HG02759 (cell line): ENCODE results near the gene TNFRSF12A.

Experiments
- ATAC-seq: cut with Tn5 transposase; IDR thresholded peaks from one replicate; pipeline ENCODE4 v1.9.1; 2021; ENCODE audit warnings: mild to moderate bottlenecking, moderate library complexity; ENCODE audit not compliant: unreplicated experiment

Gene TNFRSF12A, protein sequence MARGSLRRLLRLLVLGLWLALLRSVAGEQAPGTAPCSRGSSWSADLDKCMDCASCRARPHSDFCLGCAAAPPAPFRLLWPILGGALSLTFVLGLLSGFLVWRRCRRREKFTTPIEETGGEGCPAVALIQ

DNA sequence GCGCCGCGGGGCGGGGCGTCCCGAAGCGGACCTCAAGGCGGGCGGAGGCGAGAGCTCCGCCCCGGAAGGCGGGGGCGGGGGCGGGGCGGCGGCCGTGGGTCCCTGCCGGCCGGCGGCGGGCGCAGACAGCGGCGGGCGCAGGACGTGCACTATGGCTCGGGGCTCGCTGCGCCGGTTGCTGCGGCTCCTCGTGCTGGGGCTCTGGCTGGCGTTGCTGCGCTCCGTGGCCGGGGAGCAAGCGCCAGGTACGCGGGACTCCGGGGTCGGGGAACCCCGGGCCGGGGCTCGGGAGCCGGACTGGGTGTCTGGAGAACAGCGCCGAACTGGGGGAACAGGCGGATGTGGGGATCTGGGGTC, at the start of gene TNFRSF12A:
Gene TNFRSF12A (plus strand): TSS at position 122 of the 357 bp plus-strand sequence. CDS start 30 bp downstream, at position 152.
- ATAC-seq: peak; percentile 28

DNA sequence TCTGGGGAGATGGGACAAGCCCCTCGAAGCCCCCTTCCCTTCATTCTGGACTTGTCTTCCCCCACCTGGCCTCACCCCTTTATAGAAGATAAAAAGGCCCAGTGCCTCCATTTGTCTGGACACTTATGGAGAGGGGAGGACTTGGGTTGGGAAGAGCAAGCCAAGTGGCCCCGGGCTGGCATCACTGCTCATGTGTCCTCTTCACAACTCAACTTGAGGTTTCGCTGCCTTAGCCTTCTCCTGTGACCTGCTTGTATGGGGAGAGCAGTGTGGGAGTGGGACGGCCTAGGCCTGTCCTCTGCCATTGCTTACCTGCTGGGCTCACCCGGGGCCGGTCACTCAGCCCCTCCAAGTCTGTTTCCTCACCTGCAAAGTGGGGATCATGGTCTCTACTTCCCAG, 49.6 kb upstream of the TNFRSF12A start:
- ATAC-seq: no peak

DNA sequence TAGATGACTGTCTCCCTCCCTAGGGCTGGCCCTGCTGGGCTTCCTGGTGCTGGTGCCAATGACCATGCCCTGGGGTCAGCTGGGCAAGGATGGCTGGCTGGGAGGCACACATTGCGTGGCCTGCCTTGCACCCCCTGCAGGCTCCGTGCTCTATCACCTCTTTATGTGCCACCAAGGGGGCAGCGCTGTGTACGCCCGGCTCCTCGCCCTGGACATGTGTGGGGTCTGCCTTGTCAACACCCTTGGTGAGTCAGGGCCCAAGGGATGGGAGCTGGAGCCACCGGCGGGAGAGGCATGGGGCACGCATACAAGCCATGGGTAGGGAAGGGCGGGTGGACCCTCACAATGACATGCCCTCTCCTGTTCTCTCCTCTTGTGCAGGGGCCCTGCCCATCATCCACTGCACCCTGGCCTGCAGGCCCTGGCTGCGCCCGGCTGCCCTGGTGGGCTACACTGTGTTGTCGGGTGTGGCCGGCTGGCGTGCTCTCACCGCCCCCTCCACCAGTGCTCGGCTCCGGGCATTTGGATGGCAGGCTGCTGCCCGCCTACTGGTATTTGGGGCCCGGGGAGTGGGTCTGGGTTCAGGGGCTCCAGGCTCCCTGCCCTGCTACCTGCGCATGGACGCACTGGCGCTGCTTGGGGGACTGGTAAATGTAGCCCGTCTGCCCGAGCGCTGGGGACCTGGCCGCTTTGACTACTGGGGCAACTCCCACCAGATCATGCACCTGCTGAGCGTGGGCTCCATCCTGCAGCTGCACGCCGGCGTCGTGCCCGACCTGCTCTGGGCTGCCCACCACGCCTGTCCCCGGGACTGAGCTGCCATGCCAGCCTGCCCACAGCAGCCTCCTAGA, 48.8 kb upstream of the TNFRSF12A start:
- no peak for ATAC-seq

DNA sequence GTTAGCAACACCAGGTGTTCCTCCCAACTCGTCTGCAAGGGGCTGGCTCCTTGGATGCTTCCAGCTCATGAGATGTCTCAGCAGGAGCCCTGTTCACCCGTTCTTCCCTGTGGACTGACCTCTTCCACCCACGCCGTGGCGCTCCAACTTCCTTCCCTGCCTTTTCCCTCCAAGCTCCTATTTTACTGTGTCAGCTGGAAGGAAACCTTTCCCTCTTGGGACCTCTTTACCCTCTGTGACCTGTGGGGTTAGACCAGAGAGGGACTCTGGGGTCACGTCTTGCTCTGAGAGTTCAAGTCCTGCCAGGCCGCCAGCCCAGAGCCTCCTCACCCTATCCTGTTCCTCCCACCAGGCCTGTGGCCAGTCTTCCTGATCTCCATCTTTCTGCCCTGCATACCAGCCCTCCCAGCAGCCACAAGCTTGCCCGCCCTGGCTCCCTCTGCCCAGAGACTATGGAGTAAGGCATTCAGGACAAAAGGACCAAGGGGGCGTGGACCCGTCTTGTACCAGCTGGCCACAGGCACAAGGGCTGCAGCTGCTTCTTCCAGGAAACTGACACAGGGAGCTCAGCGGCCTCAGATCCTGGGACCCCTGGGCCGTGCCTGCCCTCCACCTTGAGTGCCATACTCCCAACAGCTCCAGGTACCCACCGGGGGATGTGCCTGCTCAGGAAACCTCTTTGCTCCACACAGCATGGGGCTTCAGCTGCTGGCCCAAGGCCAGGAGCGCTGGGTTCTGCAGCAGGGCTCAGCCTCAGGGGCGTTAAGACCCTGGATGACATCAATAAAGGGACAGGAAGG, 48.0 kb upstream of the TNFRSF12A start:
- no peak for ATAC-seq

DNA sequence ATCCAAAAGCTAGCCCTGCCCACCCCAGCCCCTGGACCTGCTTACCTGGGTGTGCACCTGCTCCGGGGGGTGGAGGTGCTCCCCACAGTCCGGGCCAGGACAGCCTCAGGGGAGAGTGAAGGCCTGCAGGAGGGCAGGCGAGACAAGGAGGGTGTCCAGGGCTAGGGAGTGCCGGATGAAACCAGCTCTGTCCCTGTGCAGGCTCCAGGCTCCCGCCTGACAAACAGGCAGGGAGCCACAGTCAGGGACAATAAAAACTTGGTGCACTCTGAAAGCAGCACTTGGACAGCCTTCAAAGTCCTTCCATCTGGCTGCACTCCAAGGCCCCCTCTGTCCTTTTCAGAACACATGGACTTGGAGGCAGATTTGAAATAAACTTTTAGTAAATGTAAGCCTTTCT, 47.1 kb upstream of the TNFRSF12A start:
- no peak for ATAC-seq

DNA sequence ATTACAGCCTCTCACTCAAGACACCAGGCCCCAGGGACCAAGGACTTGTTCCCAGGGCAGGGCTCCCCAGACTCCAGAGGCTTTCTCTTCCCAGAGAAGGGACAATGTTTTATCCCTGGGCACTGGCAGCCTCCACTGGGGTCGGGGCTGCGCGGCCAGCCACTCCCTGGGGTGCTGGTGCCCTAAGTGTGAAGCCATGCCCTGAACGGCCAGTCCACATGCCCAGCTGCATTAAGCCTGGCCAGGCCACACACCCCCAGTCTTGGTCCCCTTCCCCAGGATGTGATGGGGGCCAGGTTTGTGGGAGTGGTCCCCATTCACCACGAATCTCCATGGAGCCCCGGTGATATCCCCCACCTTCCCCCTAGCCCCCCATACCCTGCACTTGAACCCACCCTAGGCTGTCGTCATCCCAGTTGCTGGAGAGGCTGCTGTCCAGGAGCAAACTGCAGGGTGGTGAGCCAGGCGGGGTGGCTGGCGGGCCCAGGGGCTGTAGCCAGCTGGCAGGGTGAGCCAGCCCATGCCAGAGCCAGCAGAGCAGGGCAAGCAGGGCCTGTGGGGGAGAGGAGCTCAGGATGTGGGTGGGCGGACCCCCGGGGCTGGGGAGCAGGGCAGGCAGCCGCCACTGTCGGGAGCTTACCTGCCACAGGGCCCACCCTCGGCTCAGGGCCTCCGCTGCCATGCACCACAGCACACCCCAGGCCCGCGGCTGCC, 46.4 kb upstream of the TNFRSF12A start:
- ATAC-seq: no peak

DNA sequence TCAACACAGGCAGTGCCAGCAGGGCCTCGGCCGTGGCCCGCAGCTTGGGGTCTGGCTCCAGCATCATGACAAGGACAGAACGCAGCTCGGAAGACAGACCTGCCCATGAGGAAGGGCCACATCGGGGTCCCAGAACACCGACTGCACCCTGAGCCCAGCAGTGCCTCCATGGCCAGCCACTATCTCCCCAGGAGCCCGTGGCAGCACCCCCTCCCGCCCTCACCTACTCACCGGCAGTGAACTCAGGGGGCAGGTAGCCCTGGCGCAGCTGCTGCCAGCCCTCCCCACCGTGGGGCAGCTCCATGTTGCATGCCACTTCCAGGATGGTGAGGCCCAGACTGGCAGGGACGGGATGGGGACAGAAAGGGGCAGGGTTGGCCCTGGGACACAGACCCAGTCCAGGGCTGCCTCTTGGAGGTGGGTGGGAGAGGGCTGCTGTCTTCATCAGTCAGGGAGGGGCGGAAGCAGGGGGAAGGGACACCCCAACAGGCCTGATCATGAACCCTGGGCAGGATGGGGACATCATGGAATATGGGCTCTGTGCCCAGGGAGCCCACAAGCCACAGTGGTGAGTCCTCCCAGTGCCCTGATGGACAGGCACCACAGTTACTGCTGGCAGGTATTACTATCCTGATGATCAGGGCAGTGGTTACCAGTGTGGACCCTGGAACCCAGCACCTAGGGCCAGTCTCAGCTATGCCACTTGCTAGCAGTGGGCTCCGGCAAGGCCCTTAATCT, 45.7 kb upstream of the TNFRSF12A start:
- ATAC-seq: no peak

DNA sequence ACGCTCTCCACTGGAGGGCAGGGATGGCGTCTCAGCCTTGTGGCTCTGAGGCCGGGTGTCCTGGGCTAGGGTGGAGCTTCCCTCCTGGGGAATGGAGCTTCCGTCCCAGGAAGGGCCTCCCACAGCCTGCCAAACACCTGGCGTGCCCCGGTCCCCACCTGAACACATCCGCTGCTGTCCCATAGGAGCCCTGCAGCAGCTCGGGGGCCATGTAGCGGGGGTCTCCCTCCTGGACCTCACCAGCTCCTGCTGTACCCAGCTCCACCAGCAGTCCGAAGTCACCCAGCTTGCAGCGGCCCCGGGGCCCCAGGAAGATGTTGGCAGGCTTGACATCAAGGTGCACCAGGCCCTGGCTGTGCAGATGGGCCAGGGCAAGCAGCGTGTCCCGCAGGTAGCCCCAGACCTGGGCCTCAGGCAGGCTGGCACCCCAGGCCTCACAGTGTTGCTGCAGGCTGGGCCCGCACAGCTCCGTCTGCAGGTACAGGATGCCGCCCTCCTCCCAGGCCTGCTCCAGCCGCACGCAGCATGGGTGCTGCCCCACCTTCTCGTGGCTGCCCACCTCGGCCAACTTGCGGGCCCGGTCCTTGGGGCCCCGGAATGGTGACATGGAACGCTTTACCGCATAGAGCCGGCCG, 44.9 kb upstream of the TNFRSF12A start:
- ATAC-seq: no peak

DNA sequence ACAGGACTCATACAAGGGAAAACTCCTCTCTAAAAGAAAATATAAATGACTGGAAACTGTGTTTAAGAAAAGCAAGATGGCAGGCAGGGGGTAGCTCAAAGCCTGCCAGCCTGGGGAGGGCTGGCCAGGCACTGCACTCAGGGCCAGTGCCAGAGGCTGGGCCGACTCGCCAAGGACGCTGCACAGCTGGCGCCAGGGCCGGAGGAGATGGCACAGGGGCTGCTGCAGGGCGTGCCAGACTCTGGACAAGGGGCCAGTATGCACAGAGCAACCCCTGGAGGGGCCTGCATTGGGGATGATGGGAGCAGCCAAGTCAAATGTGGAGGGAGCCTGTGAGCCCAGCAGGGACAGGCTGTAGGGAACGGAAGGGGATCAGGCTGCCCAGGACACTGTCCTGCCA, 44.0 kb upstream of the TNFRSF12A start:
- no peak for ATAC-seq

DNA sequence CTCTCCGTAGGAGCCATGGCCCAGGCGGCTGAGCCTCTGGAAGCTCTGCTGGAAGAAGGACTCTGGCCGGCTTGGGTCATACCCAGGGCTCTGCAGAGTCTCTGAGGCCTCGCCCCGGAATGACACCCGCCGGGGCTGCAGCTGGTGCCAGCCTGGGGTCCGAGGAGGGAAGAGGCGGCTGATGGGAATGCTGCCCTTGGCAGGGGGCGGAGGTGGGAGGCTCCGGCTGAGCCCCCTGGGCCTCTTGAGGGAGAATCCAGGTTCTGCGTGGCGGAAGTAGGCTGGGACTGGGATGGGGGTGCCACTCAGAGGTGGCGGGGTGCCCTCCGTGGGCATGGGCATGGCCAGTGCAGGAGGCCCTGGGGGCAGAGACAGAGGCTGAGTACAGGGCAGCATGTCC, 43.5 kb upstream of the TNFRSF12A start:
- no peak for ATAC-seq

DNA sequence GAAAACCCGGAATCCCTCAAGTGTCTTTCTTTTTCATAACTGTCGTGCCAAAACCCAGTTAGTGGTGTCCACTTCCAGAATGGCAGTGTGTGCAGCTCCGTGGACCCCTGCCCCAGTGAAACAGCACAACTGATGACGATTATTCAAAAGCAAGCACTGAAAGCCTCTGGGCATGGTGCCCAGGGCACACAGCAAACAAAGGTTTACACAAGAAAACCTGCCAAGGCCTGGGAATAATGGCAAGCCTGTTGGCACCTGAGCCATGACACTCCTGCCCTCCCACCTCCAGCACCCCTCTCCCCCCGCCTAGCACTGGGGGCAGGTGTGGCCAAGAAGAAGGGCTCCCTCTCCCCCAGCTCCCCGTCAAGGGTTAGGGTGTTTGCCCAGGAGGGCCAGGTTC, 42.7 kb upstream of the TNFRSF12A start:
- ATAC-seq: no peak

DNA sequence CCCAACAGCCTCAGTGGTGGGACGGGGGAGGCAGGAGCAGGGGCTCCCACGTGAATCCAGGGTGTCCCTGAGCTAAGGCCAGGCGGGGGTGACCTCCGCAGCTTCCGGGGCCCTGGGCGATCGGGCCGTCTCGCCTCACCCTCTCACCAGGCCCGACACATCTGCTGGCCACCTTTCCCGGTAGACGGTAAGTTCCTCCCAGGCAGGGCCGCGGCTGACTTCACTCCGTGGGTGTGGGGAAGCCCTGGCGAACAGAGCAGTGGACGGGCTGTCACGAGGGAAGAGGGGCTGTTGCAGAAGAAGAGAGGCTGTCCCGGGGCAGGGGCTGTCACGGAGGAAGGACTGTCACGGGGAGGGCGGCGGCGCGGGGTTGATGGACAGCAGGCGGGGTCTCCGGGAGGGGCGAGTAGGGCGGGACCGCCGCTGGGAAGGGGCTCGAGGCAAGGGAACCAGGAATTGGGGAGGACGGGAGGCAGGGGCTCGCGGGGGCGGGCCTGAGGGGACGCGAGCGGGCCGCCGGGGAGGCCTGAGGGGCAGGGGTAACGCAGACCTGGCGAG, 40.4 kb upstream of the TNFRSF12A start:
- no peak for ATAC-seq

DNA sequence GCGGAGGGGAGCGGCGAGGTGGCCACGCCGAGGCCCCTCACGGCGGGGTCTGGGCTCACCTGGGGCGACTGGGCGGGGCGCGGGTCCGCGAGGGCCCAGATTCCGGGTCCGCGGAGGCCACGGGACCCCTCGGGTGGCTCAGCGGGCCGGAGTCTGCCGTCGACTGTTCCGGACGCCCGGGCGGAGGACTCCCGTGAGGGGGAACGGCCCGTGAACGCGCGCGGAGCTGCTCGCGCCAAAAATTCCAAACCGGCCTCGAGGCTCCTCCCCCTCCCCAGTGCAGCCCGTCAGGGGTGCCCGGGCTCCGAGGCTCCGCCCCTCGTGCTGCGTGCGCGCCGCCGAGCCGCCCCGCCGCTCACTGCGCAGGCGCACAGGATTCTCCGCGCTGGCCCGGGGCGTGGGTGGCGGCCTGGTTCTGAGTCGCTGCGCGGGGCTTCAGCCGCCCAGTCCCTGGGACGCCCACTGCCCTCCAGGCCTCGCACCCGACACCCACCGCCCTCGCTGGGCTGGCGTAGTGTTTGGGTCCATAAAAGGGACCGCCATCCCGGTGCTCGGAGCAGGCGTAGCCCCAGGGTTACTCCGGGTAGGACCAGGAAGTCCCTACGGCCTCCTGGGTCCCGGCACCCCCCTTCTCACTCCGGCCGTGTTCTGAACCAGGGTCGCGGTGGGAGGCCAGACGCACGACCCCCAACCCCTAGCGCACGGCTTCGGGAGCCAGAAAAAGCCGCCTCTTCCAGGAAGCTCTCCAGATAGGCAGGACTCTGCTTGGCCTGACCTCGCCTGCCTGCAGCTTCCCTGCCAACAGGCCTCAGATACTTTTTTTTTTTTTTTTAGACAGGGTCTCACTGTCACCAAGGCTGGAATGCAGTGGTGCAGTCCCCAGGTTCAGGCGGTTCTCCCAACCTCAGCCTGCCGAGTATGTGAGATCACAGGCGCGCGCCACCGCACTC, 39.7 kb upstream of the TNFRSF12A start, which contains the start of gene PKMYT1:
Gene PKMYT1 (minus strand): TSS at position 220 of the 950 bp plus-strand sequence. CDS start 789 bp downstream, outside the sequence.
- ATAC-seq: peak; percentile 78

DNA sequence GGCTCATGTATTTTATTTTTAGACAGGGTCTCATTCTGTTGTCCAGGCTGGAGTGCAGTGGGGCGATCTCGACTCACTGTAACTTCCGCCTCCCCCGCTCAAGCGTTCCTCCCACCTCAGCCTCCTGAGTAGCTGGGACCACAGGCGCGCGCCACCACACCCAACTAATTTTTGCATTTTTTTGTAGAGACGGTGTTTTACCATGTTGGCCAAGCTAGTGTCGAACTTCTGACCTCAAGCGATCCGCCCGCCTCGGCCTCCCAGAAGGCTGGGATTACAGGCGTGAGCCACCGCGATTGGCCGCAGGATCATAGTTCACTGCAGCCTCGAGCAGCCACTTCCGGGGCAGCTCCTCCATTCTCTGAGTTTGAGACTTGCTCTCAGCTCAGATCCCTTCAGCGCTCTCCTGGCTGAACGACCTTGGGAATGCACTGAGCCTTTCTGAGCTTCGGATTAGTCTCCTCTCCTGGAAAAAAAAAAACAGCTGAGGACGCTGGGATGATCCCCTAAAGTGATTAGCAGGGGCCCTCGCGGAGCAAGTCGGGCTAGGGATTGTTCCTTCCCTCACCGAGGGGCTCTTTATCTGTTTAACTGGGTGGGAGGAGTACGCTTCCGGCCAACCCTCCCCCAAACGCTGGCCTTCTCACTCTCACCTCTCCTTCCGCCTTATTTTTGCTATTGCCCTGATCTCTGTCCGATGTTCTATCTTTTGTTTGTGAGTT, 38.8 kb upstream of the TNFRSF12A start:
- peak; percentile 1 for ATAC-seq

DNA sequence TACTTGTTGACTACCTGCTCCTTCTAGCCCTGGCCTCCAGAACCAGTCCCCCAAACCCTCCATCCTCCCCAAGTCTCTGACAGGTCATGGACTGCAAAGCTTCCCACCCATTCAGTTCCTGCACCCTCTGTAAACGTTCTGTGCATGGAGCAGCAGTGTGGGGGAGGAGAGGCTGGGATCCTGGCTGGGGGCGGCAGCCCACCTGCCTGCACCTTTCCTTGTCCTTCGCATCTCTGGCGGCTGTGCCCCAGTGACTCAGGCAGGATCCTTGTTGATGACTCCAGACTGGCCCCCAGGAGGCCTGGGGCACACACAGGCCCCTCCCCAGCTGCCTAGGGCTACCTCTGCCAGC, 38.3 kb upstream of the TNFRSF12A start:
- no peak for ATAC-seq

DNA sequence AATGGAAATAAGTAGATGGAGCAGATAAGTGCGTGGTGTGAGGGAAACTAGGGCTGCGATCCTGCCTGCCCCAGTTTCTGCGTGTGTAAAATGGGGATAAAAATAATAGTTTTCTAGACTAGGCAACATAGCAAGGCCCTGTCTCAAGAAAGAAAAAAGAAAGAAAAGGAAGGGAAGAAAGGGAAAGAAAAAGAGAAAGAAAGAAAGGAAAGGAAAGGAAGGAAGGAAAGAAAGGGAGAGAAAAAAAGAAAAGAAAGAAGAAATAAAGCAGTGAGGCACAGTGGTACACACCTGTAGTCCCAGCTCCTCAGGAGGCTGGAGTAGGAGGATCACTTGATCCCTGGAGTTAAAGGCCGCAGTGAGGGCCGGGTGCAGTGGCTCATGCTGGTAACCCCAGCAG, 37.8 kb upstream of the TNFRSF12A start:
- ATAC-seq: no peak

DNA sequence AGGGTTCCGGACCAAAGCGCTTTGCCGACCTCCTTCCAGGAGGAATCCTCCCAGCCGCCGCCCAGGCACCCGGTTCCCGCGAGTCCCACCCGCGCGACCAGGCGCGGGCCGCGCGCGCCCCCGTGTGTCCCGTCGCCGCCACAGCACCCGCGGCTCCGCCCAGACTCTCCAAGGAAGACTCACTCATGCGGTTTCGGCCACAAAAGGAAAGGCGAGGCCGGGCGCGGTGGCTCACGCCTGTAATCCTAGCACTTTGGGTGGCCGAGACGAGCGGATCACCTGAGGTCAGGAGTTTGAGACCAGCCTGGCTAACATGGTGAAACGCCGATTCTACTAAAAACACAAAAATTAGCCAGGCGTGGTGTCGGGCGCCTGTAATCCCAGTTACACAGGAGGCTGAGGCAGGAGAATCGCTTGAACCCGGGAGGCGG, 36.4 kb upstream of the TNFRSF12A start:
- ATAC-seq: no peak

DNA sequence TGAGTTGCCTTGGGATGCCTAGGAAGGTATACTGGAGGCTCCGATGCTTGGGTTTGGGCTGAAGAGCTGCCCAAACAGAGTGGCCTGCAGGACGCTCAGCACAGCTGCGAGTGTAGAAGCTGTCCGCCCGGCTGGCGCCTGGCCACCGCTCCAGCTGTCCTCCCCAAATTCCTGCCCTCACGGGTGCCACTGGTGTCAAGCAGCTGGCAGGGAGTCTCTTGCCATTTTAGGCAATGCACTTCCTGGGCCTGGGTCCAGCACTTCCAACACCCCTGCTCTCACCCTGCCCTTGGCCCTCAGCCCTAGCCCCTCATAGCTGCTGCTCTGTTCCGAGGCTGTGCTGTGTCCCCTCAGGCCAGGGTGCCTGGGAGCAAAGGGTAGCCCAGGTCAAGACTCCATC, 34.7 kb upstream of the TNFRSF12A start:
- ATAC-seq: no peak
